GM13976 (cell line): ENCODE measurements around the gene CA9.
"Not testable (repeated sequence)": the region's sequence is repeated elsewhere in the genome, so short reads cannot be mapped to it uniquely, and the experiment has no call there.

Source experiments
- DNase-seq: peaks from one replicate; pipeline ENCODE4 v3.0.0; 2012; ENCODE audit warnings: low spot score
- in situ Hi-C: fragments of 300-500 bp; cut with MboI; formaldehyde crosslinking; loops from one replicate; pipeline ENCODE4 v1.12.0; 2022; ENCODE audit warnings: low sequenced_read_pairs, mixed read lengths, inconsistent platforms; ENCODE audit not compliant: unreplicated experiment
- TF ChIP-seq, protein P1 (sequence below): IDR thresholded peaks from 2 replicates; pipeline ENCODE4 v1.5.1; 2012; ENCODE audit warnings: borderline replicate concordance, mild to moderate bottlenecking; ENCODE audit not compliant: insufficient read depth; ENCODE audit errors: extremely low read depth, missing control alignments, control extremely low read depth

Gene CA9

DNA sequence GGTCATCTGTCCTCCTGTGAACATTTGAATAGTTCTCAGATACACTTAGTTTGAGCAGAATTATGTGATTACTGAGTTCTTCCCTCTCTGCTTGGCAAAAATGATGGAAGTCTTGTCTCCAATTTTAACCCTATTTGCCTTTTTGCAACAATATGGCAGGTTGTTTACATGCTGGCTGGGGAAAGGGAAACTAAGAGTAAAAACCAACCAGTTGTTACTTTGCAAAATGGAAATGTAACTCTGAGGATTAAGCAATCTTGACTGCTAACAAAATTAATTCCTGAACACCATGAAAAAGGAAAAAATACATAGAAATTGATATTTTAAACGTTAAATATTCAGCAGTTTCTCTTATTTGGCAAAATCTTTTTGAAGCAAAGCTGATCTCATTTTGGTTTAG is 34.1 kb upstream of the CA9 start:
- no peak for DNase-seq
- TF ChIP-seq, protein P1, sequence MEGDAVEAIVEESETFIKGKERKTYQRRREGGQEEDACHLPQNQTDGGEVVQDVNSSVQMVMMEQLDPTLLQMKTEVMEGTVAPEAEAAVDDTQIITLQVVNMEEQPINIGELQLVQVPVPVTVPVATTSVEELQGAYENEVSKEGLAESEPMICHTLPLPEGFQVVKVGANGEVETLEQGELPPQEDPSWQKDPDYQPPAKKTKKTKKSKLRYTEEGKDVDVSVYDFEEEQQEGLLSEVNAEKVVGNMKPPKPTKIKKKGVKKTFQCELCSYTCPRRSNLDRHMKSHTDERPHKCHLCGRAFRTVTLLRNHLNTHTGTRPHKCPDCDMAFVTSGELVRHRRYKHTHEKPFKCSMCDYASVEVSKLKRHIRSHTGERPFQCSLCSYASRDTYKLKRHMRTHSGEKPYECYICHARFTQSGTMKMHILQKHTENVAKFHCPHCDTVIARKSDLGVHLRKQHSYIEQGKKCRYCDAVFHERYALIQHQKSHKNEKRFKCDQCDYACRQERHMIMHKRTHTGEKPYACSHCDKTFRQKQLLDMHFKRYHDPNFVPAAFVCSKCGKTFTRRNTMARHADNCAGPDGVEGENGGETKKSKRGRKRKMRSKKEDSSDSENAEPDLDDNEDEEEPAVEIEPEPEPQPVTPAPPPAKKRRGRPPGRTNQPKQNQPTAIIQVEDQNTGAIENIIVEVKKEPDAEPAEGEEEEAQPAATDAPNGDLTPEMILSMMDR: no peak
- in situ Hi-C loops: no loop called here

DNA sequence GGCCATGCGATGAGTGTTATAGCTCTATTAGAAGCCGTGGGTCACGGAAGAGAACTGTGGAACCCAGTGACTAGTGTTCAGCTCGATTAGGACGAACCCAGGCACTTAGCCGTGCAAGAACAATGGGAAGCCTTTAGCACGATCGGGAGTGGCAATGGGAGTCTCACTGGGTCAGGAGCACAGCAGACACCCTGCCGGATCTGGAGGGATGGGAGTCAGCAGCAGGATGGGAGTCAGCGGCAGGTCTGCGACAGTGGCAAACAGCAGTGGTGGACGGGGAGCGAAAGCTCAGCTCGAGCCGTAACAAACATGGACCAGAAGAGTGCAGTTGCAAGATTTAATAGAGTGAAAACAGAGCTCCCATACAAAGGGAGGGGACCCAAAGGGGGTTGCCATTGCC is 33.3 kb upstream of the CA9 start:
- DNase-seq, in situ Hi-C loops: not testable (repeated sequence)

DNA sequence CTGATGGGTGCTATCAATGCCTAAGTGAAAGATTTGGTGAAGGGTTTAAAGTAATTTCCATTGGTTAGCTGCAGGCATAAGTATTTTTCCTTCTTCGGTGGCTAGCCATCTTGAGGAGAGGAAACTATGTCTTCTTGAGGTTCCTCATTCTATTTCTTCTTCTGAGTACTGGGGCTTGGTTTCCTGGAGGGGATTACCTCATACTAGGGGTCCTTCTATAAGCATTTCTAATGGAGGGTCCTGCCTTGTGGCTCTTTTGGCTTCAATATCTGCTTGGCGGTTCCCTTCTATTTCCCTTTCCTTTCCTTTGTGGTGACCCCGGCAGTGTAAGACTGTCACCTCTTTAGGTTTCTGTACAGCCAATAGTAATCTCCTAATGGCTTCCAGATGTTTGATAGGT is 32.2 kb upstream of the CA9 start:
- DNase-seq, in situ Hi-C loops: not testable (repeated sequence)

DNA sequence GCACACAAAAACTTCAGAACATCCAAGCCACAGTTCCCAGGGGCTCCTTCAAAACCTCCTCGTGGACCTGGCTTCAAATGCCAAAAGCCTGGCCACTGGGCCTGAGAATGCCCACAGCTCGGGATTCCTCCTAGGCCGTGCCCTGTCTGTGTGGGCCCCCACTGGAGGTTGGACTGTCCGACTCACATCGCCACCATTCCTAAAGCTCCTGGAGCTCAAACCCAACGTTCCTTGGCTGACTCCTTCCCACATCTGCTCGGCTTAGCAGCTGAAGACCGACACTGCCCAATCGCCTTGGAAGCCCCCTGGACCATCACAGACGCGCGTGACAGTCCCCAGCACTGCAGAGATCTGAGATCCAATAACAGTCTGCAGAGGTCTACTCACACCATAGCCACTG is 30.7 kb upstream of the CA9 start:
- in situ Hi-C loops: no loop called here
- TF ChIP-seq, protein P1: no peak
- DNase-seq: no peak

DNA sequence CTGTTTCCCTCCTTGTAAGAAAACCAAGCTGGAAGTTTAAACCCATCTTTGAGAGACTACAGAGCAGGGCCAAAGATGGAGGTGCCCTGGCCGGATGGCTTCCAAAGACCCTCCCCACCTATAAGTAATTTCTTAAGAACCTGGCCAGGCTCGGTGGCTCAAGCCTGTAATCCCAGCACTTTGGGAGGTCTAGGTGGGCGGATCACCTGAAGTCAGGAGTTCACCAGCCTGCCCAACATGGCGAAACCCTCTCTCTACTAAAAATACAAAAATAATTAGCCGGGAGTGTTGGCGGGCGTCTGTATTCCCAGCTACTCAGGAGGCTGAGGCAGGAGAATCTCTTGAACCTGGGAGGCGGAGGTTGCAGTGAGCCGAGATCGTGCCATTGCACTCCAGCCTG is 28.0 kb upstream of the CA9 start:
- in situ Hi-C loops, DNase-seq: not testable (repeated sequence)

DNA sequence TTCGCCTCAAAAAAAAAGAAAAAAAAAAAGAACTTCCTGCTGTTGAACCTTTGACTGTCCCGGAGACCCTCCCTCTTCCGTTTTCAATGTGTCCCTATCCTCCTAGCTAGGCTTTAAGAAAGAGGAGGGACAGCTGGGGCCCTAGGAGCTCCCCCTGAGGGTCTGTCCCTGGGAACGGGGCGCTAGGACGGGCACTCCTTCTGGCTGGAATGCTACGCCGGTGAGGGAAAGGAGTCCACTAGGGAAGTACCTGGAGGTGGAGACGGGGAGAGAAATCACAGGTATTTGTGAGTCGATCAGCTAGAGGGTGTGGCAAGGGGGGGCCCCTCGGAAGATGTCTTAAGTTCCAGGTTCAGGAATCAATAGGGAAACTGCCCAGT is 27.6 kb upstream of the CA9 start:
- in situ Hi-C loops: no loop called here
- no peak for DNase-seq
- TF ChIP-seq, protein P1: no peak

DNA sequence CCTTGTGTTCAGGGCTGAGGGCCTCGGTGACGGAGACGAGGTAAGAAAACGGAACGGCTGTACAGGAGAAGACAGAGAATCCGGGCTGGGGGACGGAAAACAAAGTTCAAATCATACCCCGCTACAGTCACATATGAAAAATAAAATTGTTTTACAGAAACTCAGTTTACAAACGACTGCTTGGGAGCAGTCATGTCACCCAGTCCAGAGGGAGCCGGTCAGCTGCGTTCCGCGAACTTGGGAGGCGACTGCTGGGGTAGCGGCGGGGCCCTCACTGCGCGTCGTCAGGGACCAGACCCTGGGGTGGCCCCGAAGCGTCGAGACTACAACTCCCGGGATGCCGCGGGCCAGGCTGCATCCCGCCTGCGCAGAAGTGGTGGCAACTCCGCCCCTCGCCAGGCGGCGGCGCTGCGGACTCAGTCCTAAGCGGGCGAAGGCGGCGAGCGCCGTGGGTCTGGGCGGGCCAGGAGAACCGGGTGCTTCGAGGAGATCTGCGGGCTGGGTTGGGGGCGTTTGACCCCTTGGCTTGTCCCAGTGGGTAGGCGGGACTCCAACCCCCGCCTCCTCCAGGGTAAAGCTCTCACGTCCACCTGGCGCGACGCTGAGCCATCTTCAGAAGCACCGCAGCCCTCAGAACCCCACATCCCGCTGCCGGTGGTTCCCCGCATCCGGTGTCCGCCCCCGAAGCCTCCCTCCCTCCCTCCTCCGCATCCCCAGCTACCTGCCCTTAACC is 27.0 kb upstream of the CA9 start:
- TF ChIP-seq, protein P1: peak; percentile 99
- peak; percentile 96 for DNase-seq
- in situ Hi-C loops: no loop called here

DNA sequence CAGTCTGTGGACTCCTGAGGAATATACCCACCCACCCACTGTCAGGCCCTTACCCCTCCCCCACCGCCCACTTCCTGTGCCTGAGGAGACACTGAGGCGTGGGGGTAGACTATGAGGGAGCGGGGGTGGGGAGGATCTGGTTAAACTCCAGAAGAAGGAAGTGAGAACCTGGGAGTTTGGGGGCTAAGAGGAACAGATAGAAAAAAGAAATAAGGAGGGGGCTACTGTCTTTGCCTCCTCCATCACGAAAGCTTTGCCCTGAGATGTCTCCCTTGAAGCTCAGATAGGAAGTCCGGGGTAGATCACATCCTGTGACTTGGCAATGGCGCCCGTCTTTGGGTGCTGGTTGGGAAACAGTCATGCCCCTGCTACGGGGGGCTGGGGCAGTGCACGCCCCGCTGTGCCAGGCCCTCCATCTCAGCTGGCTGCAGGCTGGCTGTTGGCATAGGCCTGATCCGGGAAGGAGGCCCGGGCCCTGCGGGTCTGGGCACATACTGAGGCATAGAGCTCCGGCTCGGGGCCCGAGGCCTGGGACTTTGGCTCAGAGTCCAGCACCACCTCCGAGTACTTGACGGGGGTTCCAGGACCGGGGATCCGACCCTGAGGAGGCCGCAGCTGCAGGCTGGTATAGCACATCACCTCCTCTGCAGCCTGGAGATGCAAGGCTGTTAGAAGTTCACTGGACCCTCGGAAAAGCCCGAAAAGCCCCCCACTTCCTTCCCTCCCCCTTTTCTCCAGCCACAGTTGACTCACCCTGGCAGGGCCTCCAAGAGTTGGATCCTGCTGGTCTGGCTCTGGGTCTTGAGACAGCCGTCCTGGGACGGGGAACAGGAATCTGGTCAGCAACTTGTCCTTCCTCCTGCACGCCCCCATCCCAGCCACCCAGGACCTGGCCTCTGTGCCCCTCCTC is 24.0 kb upstream of the CA9 start:
- in situ Hi-C loops: no loop called here
- TF ChIP-seq, protein P1: no peak
- peak; percentile 67 for DNase-seq
